DMS153 treated with DMSO at 0.1 percent for 48 hours (cell line): ENCODE measurements around the gene TUBGCP5.

Source experiments
- DNase-seq: peaks from one replicate; lab custom pipeline; 2025; ENCODE audit not compliant: unreplicated experiment; lab: John Stamatoyannopoulos, UW

TUBGCP5 gene

DNA sequence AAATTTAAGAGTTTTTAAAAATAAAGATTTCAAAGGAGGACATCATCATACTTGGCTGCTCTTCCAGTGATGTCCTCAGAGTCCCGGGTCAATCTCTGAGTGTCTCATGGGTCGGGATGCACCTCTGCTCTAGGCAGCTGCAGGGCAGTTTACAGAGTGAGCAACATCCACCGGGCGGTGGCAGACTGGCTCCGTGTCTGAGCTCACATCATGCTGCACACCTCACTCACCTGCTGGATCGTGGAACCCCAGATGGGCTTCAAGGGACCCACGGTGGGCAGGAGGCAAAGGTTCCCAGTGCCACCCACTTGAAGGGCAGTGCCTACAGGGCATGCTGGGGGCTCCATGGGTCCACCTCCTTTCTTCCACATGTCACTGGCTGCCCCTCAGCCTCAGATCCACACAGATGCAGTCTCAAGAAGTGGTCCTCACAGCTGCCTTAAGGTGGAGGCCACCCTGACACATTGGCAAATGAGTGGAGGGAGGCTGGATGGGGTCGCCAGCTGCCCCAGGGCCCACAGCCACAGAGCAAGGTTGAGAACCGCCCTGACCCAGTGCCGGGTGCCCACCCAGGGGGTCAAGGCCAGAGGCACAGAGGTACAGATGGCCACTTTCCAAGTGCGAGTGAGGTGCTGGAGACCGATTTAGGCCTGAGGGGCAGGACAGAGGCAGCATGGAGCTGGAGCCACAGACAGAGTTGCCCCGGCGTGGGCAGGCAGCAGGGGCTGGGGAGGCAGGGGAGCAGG lies 84.4 kb downstream of the TUBGCP5 start:
- DNase-seq, result no peak

DNA sequence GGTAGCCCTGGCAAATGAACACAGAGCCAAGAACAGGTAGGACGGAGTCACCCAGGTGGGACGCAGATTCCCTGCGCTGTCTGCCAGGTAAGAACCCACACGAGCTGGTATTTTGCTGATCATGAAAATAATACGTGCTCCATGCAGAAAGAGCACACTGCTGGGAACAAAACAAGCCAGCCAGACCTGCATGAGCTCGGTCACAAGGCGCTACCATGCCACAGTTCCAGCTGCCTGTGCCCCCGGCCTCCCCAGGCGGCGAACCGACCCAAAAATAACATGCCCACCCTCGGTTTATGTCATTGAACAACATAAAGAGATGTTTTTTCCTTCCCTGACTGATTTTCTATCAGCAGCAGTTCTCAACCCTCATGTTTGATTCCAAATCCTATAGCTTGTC lies 85.0 kb downstream of the TUBGCP5 start:
- no peak for DNase-seq

DNA sequence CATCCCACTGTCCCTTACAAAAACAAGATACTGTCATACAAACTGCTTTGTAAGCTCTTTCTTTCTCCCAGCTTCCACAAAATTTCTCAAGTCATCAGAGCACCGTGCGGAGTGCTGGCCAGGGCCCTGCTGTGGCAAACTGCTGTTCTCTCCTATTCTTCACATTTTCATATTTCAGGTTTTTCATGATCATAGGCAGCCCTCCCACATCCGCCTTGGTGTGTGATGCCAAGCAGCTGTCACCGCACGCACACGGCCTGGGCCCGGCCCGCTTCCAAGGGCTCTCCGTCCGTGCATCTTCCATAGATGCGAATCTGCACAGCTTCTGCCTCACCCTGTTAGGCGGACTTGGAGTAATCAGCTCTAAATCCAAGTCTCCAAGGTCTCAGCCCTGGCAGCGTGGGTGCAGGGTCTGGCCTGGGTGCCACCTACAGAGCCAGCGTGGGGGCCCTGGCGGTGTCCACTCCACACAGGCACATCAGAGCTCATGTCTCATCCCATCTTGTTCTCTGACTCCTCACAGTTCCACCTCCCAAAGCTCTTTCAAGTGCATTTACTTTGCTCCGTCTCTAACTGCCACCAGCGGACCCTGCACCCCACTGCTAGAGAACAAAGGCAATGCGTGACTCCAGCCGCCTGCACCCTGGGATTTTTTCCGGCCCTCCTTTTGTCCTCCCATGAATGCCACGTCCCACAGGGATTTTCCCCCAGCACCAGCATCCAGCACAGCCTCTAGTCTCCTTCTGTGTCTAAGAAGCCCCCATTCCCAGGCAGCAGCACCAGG lies 86.4 kb downstream of the TUBGCP5 start:
- DNase-seq, result no peak

DNA sequence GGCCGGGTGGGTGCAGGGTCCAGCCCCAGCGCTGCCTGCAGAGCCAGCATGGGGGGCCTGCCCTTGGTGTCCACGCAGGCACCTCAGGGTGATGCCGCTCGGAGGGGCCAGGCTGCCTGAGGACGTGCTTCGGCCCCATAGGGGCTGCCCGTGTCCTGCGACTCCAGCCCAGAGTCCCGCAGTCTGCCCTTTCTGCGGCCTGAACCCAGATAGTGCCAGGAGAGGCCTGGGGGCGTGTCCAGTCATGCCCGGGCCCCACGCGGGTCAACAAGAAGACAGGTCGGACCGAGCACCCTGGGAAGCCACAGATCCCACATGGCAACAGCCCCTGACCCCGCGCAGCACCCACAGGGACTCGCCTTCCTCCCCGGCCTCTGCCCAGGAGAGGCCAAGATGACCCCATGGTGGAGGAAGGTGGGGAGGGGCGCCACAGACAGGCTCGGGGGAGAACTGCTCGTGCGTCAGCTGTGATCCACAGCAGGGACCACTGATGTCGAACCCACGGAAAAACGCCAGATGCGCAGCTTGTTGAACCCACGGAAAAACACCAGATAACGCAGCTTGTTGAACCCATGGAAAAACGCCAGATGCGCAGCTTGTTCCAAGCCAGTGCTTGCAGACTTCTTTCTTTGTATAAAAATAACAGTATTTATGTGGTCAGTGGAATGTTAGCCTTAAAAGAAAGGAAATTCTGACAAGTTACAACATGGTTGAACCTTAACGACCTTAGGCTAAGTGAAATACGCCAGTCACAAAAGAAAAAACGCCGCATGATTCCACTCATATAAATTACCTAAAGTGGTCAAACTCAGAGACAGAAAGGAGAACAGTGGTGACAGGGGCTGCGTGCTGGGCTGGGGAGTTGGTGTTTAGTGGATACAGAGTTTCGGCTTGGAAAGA lies 87.7 kb downstream of the TUBGCP5 start:
- DNase-seq, result no peak

DNA sequence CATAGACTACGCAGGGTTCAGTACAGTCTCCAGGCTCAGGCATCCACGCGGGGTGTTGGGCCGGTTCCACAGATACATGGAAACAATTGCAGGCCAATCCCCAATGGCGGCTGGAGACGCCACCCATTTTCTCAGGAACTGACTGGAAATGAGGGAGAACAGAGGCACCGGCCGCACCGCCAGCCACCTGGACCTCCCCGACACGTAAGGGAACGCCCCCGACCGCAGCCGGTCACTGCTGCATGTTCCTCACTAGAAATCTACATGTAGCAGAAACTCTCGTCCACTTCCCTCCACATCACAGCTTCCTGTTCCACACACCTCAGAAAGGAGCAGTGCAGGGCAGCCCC lies 88.4 kb downstream of the TUBGCP5 start:
- no peak for DNase-seq

DNA sequence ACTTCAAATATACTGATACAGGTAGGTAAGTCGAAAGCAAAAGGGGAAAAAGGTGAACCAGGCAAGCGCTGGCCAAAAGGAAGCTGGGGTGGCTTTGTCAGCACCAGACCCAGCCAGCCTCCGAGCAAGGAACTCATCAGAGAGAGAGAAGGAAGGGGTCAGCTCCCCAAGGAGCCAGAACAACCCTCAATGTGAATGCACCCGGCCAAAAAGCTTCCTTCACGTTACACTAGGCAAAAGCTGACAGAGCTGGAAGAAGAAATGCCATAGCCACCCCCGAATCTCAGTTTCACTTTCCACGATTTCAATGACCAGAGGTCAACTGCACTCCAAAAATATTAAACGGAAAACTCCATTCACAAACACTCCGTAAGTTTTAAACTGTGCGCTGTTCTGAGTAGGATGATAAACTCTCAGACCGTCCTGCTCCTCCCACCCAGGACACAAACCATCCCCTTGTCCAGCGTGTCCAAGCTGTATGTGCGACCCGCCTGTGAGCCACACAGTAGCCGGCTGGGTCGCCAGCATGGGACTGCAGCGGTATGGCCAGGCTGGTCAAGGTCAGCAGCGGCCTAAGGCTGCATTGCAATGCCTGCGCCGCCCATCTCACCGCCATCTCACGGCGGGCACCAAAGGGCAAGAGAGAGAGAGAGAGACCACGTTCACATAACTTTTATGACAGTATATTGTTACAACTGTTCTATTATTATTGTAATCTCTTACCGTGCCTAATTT lies 88.9 kb downstream of the TUBGCP5 start:
- no peak for DNase-seq
